ENCODE measurements around the gene LPGAT1.
"Not testable (repeated sequence)": the region's sequence is repeated elsewhere in the genome, so short reads cannot be mapped to it uniquely, and the experiment has no call there.

Gene LPGAT1

DNA sequence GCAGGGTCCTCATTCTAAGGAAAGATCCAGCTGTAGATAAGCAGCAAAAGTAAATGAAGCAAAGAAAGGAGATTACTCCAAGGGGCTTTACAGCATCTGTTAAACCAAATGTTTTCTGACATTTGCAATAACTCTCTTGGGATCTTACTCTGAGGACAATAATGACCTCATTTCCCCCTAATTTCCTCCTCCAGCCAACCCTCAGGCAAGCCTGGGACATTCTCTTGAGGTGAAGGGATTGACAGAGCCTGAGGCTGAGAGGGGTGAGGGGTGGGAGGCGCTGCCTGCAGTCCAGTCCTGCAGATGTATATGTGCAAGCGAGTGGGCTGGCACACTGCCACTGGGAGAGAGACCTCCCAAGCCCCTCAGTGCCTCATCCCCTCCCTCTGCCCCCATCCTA, 114.6 kb downstream of the LPGAT1 start:
- in situ Hi-C loops (cut with MboI; ENCODE audit: low pct_unique_long_range_greater_than_20kb, low sequenced_read_pairs) = no loop called here
- DNase-seq = no peak

DNA sequence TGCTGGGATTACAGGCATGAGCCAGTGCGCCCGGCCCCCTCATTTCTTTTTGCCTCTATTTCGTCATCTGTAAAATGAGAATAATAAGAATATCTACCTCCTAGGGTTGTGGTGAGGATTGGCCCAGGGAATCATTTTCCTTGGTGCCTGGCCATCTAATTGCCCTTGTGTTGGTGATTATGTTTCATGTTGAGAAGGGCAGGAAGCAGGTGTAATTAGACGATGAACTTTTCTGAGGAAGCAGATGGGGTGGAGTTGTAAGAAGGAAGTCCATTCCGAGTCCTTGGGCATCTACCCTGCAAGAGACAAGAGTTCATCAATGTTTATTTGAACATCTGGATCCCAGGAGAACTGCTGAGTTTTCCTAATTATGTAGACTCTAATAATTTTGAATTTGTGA, 116.4 kb downstream of the LPGAT1 start:
- in situ Hi-C loops (cut with MboI; ENCODE audit: low pct_unique_long_range_greater_than_20kb, low sequenced_read_pairs) = no loop called here

GRCh38 chr1:211713231-211713630, 117.3 kb downstream of the LPGAT1 start:
- in situ Hi-C loops (cut with MboI; ENCODE audit: low pct_unique_long_range_greater_than_20kb, low sequenced_read_pairs) = no loop called here
- no peak for DNase-seq

More for the DNA sequence above, 116.4 kb downstream of the LPGAT1 start:
- peak; percentile 52 for DNase-seq

- in situ Hi-C loops (cut with MboI; ENCODE audit: low pct_unique_long_range_greater_than_20kb, low sequenced_read_pairs) = no loop called here
Measured at GRCh38 chr1:211711315-211711705, 119.3 kb downstream of the LPGAT1 start.

GRCh38 chr1:211710566-211711314, 119.8 kb downstream of the LPGAT1 start:
- in situ Hi-C loops (cut with MboI; ENCODE audit: low pct_unique_long_range_greater_than_20kb, low sequenced_read_pairs) = no loop called here
- DNase-seq = peak; percentile 20

More at GRCh38 chr1:211711315-211711705, 119.3 kb downstream of the LPGAT1 start:
- no peak for DNase-seq

DNA sequence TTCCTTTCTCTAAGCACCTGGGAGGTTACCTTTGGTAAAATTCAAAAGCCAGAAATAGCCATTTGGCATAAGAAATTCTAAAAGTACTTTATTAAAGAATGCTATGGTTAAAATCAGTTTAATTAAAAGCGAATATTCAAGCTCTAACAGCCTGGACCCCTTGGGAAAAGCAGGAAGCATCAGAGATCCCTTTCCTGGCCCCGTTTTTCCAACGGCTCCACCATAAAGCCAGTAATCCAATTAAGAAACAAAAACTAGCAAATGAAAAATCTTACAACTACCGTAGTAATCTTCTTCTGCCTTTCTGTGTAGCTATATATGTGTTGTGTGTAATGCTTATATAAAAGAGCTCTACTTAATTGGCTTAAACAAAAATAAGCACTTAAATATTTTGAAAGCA, 121.6 kb downstream of the LPGAT1 start:
- in situ Hi-C loops (cut with MboI; ENCODE audit: low pct_unique_long_range_greater_than_20kb, low sequenced_read_pairs) = no loop called here
- no peak for DNase-seq

DNA sequence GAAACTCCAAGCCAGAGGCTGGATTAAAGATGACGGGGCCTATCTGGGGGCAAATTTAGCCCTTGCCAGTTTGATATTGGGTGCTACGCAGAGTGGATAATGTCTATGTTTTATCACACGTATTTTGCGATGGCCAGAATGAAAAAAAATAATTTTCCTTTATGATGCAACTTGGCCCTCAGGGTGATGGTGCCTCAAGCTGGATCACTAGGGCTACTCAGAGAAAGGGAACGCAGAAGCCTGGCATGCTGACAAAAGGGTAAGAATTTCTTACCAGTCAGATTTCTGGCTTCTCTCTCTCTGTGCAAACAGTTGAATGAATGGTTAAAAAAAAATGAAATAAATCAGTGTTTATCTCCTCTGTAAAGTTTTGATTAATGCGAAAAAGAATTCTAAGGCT, 122.6 kb downstream of the LPGAT1 start:
- DNase-seq = no peak
- in situ Hi-C loops (cut with MboI; ENCODE audit: low pct_unique_long_range_greater_than_20kb, low sequenced_read_pairs) = no loop called here

DNA sequence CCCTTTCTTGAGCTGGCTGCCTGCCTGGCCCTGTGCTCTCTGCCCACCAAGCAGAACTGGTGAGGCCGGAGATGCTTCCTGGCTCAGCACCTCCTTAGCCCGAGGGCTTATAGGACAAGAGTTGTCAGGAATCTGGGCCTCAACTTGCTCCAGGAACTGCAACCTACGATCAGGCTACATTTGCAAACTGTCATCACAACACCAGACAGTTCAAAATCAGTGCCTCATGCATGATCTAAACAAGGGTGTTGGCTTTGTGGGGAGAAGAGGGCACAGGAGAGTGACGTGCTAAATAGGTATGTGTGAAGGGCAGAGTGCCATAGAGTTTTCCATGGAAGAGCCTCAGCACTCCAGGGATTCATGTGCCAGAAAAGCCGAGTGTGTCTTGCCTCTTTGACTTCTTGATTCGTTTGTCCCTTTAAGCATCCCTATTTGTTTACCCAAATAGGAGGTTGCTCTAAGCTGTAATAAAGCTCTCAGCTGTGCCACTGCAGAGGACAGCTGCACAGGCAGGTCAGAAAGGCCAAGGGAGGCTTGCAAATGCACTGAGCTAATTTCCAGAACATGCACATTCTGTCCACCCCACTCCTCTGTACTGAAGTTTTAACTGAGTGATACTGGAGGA, 125.0 kb downstream of the LPGAT1 start:
- no peak for DNase-seq
- in situ Hi-C loops (cut with MboI; ENCODE audit: low pct_unique_long_range_greater_than_20kb, low sequenced_read_pairs) = no loop called here

GRCh38 chr1:211704543-211704942, 126.0 kb downstream of the LPGAT1 start:
- in situ Hi-C loops (cut with MboI; ENCODE audit: low pct_unique_long_range_greater_than_20kb, low sequenced_read_pairs) = no loop called here
- DNase-seq = no peak

- in situ Hi-C loops (cut with MboI; ENCODE audit: low pct_unique_long_range_greater_than_20kb, low sequenced_read_pairs) = no loop called here
- DNase-seq = no peak
Measured at GRCh38 chr1:211703812-211704537, 126.6 kb downstream of the LPGAT1 start.

GRCh38 chr1:211701733-211702132, 128.8 kb downstream of the LPGAT1 start:
- DNase-seq = no peak
- in situ Hi-C loops (cut with MboI; ENCODE audit: low pct_unique_long_range_greater_than_20kb, low sequenced_read_pairs) = no loop called here

DNA sequence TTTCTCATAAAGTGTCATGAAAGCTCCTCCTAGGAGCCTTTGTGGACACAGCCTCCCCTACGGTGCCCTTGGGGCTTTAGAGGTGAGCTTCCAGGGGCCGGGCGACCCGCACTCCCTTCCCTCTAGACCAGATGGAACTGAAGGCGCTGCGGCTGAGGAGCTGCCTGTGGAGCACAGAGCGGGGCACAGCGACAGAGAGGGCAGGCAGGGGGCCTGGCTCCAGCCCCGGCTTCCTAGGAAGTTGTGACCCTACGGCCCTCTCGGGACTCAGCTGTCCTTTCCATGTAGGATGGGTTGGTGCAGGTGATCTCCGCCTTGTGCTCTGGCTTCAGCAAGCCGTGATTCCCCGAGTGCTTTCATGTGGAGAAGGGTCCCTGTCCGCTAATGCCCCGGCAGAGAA, 131.5 kb downstream of the LPGAT1 start:
- in situ Hi-C loops (cut with MboI; ENCODE audit: low pct_unique_long_range_greater_than_20kb, low sequenced_read_pairs) = loop anchor here (25.0 kb wide), 2 partner anchors 338 to 663 kb away; partner anchors contain the start of genes DTL and INTS7
- no peak for DNase-seq

DNA sequence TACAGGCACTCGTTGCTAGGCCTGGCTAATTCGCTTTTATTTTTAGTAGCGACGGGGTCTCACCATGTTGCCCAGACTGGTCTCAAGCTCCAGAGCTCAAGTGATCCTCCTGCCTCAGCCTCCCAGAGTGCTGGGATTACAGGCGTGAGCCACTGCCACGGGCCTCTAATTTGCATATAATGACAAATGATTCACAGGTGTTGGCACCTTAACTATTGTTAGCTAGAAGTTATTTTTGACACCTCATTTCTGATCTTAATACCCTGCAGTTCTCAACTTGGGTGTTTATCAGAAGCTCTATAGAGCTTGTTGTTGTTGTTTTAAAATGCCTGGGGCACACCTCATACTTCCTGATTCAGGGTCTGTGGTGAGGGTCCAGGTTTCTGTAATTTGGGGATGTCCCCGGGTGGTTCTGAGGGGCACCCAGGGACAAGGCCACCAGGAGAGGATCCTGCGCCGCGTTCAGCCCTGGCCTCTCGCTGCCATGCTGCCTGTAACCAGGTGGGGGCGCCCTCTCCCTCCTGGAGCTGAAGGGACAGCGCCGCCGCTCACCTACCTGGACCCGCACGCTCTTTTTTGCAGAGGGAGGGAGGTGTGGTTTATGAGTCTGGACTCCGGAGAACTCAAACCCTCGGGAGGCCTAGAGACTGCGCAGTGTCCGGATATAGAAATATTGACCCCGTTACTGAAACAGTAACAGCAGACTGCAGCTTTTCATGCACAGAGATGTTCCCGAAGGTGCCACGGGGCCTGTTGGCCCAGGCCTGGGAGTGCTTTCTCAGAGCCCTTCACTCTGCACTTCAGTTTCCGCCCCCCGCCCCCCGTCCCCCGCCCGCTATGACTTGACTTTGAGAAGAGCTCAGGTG, 132.2 kb downstream of the LPGAT1 start:
- DNase-seq = peak; percentile 80
- in situ Hi-C loops (cut with MboI; ENCODE audit: low pct_unique_long_range_greater_than_20kb, low sequenced_read_pairs) = loop anchor here (25.0 kb wide), 2 partner anchors 339 to 664 kb away; partner anchors contain the start of genes DTL and INTS7

- in situ Hi-C loops (cut with MboI; ENCODE audit: low pct_unique_long_range_greater_than_20kb, low sequenced_read_pairs) = loop anchor here (25.0 kb wide), 2 partner anchors 340 to 665 kb away; partner anchors contain the start of genes DTL and INTS7
- no peak for DNase-seq
Measured at GRCh38 chr1:211697356-211697755, 133.2 kb downstream of the LPGAT1 start.

DNA sequence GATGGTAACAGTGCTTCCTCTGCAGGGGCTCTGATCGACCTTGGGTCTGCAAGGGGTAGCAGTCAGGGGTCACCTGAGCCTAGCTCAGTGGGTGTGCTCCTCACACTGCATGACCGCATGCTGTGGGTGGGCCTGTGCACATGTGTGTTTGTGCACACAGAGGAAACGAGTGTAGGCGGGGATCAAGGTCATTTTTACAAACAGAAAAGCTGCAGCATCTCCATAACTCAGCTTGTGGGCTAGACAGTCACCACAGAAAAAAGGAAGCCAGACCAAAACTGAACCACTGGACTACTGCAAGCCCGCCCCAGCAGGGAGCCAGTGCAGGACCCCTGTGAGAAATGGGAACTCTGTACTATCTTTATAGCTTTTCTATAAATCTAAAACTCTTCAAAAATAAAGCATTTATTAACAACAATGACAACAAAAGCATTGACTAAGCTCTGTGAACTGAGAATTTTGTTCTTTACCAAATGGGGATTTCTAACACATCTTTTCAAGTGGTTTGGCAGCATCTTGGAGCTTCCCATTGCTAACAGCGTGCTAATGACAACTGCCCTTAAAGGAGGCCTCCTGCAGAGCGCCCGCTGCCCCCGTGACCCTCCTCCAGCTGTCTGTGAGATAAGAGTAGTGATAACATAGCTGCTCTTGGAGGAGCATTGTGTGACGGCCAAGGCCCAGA, 135.3 kb downstream of the LPGAT1 start:
- peak; percentile 87 for DNase-seq
- in situ Hi-C loops (cut with MboI; ENCODE audit: low pct_unique_long_range_greater_than_20kb, low sequenced_read_pairs) = loop anchor here (25.0 kb wide), 2 partner anchors 342 to 667 kb away; partner anchors contain the start of genes DTL and INTS7

DNA sequence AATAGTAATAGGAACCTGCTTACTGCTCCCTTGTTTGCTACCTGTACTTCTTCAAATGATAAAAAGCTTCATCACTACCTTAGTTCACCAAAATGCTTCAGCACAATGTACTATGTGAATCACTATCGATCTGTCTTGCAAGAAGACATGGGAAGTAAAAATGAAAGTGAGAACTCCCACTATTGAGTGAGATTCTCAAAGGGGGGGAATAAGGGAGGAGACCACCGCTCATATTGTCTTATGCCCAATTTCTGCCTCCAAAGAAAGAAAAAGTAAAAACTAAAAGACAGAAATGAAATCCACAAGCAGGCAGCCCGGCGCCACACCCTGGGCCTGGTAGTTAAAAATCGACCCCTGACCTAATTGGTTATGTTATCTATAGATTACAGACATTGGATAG, 136.7 kb downstream of the LPGAT1 start:
- in situ Hi-C loops (cut with MboI; ENCODE audit: low pct_unique_long_range_greater_than_20kb, low sequenced_read_pairs) = loop anchor here (25.0 kb wide), 2 partner anchors 343 to 668 kb away; partner anchors contain the start of genes DTL and INTS7

More for the DNA sequence above, 136.7 kb downstream of the LPGAT1 start:
- DNase-seq = not testable (repeated sequence)

All from KBM-7 (cell line).